Measurements from ENCODE around the gene NPC1. TPM values are rescaled to one million over a fixed set of nuclear protein-coding genes. Genes with fewer than 3 reads are reported as not detected.

NPC1 gene
- total RNA-seq, 2 donors from 2014 or later, result 27.2 to 27.7 TPM

- Histone ChIP-seq H3K4me1 (no peaks in the 10 kb centered on the region), H3K9me3 (no peaks in the 10 kb centered on the region), H3K4me3 (no peak overlapping the region), H3K36me3 (replicated peaks in 1 of 2; ENCODE audit: insufficient read depth in 1 of 2, low read depth in 2 of 2) (peaks cover 0 to 8% of the 10 kb centered on the region in 2 donors), H3K27ac (no peak overlapping the region), H3K27me3 (no peaks in the 10 kb centered on the region)
- DNase-seq (no peak), ATAC-seq (no peak)
- TF ChIP-seq POLR2A (IDR thresholded peaks at IDR 0.05), result no peak
- TF ChIP-seq CTCF (IDR thresholded peaks at IDR 0.05), result no peak
- intact Hi-C loops (cut with DNase I), result loop anchor here (10.0 kb wide), 1 partner anchor 56 kb away; no protein-coding TSS in a partner anchor
- 72 to 91% methylated on average over 3 of the region's 3 CpGs for WGBS, 2 donors
These were observed 15.3 kb downstream of the NPC1 start for GRCh38 chr18:23570912-23571504.

- 81 to 89% methylated on average over 5 of the region's 5 CpGs for WGBS, 2 donors
- H3K4me3 ChIP-seq, result no peak overlapping the region
- no peak for DNase-seq
- no peak for ATAC-seq
- no peaks in the 10 kb centered on the region for H3K4me1 ChIP-seq
- H3K36me3 ChIP-seq (replicated peaks in 1 of 2; ENCODE audit: insufficient read depth in 1 of 2, low read depth in 2 of 2), result peaks cover 0 to 8% of the 10 kb centered on the region in 2 donors
- H3K9me3 ChIP-seq, result no peaks in the 10 kb centered on the region
- TF ChIP-seq POLR2A (IDR thresholded peaks at IDR 0.05), result no peak
- H3K27ac ChIP-seq, result no peak overlapping the region
- H3K27me3 ChIP-seq, result no peaks in the 10 kb centered on the region
- intact Hi-C loops (cut with DNase I), result loop anchor here (10.0 kb wide), 1 partner anchor 55 kb away; no protein-coding TSS in a partner anchor
These were observed 16.8 kb downstream of the NPC1 start for GRCh38 chr18:23569299-23570063.

GRCh38 chr18:23568281-23569138 lies 17.8 kb downstream of the NPC1 start:
- WGBS, 2 donors, result 67 to 73% methylated on average over 7 of the region's 7 CpGs
- intact Hi-C loops (cut with DNase I), result no loop called here
- ATAC-seq, result no peak
- DNase-seq, result no peak
- Histone ChIP-seq H3K9me3 (no peaks in the 10 kb centered on the region), H3K36me3 (replicated peaks in 1 of 2; ENCODE audit: insufficient read depth in 1 of 2, low read depth in 2 of 2) (peaks cover 0 to 8% of the 10 kb centered on the region in 2 donors), H3K27ac (no peak overlapping the region), H3K4me1 (no peaks in the 10 kb centered on the region), H3K27me3 (no peaks in the 10 kb centered on the region), H3K4me3 (no peak overlapping the region)
- TF ChIP-seq CTCF (IDR thresholded peaks at IDR 0.05) (no peak), POLR2A (IDR thresholded peaks at IDR 0.05) (no peak)

- 81 to 88% methylated on average over 3 of the region's 3 CpGs for WGBS, 2 donors
- no peak for DNase-seq
- no peak overlapping the region for H3K27ac ChIP-seq
- H3K4me3 ChIP-seq, result no peak overlapping the region
- no peaks in the 10 kb centered on the region for H3K27me3 ChIP-seq
- no peaks in the 10 kb centered on the region for H3K9me3 ChIP-seq
- no peak for ATAC-seq
- TF ChIP-seq POLR2A (IDR thresholded peaks at IDR 0.05) (no peak), CTCF (IDR thresholded peaks at IDR 0.05) (no peak)
- intact Hi-C loops (cut with DNase I), result no loop called here
- H3K36me3 ChIP-seq (replicated peaks in 1 of 2; ENCODE audit: insufficient read depth in 1 of 2, low read depth in 2 of 2), result peaks cover 0 to 8% of the 10 kb centered on the region in 2 donors
- H3K4me1 ChIP-seq, result no peaks in the 10 kb centered on the region
These were observed 18.6 kb downstream of the NPC1 start for GRCh38 chr18:23567671-23568070.

Measured in body of pancreas (tissue), 4 donors.